ENCODE measurements around the gene ITGB5.

DNA sequence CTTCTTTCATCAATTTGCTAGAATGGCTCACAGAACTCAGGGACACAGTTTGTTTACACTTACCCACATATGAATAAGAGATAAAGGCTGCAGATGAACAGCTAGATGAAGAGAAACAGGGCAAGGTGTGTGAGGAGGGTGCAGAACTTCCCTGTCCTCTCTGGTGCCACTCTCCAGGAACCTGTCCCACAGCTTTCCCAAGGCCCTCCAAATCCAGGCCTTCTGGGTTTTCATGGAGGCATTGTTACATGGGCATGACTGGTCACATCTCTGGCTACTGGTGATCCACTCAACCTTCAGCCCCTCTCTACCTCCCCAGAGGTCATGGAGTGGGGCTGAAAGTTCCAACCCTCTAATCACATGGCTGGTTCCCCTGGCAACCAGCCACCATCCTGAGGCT is 73.6 kb downstream of the ITGB5 start:
- TF ChIP-seq, protein P1, sequence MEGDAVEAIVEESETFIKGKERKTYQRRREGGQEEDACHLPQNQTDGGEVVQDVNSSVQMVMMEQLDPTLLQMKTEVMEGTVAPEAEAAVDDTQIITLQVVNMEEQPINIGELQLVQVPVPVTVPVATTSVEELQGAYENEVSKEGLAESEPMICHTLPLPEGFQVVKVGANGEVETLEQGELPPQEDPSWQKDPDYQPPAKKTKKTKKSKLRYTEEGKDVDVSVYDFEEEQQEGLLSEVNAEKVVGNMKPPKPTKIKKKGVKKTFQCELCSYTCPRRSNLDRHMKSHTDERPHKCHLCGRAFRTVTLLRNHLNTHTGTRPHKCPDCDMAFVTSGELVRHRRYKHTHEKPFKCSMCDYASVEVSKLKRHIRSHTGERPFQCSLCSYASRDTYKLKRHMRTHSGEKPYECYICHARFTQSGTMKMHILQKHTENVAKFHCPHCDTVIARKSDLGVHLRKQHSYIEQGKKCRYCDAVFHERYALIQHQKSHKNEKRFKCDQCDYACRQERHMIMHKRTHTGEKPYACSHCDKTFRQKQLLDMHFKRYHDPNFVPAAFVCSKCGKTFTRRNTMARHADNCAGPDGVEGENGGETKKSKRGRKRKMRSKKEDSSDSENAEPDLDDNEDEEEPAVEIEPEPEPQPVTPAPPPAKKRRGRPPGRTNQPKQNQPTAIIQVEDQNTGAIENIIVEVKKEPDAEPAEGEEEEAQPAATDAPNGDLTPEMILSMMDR (conservative IDR thresholded peaks at IDR 0.05; ENCODE audit: low read depth, low read length) = no peak
- TF ChIP-seq EZH2 (IDR thresholded peaks at IDR 0.05; ENCODE audit: borderline replicate concordance, low read depth, low read length, poor library complexity, severe bottlenecking) = no peak
